ENCODE measurements around the gene AQP2.

DNA sequence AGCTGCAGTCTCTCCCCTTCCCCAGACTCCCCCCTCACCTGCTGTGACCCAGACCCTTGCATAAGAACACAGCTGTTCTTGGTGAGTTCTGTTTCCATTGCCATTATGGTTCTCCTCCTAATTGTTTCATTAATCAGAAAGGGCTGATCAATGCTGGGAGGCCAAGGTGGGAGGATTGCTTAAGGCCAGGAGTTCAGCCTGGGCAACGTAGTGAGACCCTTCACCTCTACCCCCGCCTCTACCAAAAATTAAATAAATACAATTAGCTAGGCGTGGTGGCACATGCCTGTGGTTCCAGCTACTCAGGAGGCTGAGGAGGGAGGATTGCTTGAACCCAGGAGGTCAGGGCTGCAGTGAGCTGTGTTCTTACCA lies 29.6 kb upstream of the AQP2 start:
- TF ChIP-seq, protein P1, sequence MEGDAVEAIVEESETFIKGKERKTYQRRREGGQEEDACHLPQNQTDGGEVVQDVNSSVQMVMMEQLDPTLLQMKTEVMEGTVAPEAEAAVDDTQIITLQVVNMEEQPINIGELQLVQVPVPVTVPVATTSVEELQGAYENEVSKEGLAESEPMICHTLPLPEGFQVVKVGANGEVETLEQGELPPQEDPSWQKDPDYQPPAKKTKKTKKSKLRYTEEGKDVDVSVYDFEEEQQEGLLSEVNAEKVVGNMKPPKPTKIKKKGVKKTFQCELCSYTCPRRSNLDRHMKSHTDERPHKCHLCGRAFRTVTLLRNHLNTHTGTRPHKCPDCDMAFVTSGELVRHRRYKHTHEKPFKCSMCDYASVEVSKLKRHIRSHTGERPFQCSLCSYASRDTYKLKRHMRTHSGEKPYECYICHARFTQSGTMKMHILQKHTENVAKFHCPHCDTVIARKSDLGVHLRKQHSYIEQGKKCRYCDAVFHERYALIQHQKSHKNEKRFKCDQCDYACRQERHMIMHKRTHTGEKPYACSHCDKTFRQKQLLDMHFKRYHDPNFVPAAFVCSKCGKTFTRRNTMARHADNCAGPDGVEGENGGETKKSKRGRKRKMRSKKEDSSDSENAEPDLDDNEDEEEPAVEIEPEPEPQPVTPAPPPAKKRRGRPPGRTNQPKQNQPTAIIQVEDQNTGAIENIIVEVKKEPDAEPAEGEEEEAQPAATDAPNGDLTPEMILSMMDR (IDR thresholded peaks at IDR 0.05; ENCODE audit: low read depth, low read length, poor library complexity, severe bottlenecking), result no peak
- TF ChIP-seq EZH2phosphoT487 (IDR thresholded peaks at IDR 0.05; ENCODE audit: borderline replicate concordance, low read length), result no peak
